ENCODE data around the gene MYDGF. TPM values are rescaled to one million over a fixed set of nuclear protein-coding genes. Genes with fewer than 3 reads are reported as not detected.
"Not testable (repeated sequence)": the region's sequence is repeated elsewhere in the genome, so short reads cannot be mapped to it uniquely, and the experiment has no call there.

Gene MYDGF
- 10 to 100 TPM; 26.3 to 36.6 TPM for total RNA-seq

DNA sequence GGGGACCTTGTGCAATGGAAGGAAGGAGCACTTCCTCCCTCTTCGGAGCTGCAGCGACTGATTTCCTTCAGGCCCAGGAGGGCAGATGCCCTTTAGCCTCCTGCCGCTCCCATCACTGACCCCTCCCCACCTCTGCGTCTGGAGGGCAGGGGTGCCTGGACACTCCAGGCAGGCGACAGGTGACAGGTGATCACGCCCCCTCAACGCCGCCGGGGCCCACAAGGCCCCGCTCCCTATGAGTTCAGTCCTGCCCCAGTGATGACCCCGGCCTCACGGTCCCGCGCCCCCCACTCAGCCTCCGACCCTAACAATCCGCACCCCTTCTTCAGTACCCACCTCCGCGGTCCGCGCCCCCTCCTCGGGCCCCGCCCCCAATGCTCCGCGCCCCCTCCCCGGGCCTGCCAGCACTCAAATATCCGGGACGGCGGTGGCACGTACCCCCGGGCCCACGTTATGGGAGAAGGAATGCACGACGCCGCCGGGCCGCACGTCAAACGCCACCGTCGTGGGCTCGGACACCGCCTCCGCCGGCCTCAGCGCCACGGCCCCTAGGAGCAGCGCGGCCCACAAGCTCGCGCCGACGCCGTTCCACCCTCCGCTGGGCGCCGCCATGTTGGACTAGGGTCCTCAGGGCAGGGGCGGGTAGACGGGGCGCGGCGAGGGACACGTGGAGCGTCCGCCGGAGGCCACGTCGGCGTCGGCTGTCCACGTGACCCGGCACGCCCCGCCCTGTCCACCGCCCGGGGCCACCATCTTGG, at the start of gene MYDGF:
MYDGF (minus strand) TSS at position 620 of the 758 bp plus-strand sequence; CDS start at position 612, 8 bp downstream.
- Histone ChIP-seq H3K27me3 (no peaks in the 10 kb centered on the region), H3K9me3 (no peaks in the 10 kb centered on the region), H3K36me3 (peaks cover 37% of the 10 kb centered on the region), H3K4me1 (peaks cover 0 to 25% of the 10 kb centered on the region in 2 donors), H3K27ac (peak within 1 kb of the TSS; percentile 80 to 84), H3K4me3 (peak within 1 kb of the TSS; percentile 99)
- TF ChIP-seq, protein P1, sequence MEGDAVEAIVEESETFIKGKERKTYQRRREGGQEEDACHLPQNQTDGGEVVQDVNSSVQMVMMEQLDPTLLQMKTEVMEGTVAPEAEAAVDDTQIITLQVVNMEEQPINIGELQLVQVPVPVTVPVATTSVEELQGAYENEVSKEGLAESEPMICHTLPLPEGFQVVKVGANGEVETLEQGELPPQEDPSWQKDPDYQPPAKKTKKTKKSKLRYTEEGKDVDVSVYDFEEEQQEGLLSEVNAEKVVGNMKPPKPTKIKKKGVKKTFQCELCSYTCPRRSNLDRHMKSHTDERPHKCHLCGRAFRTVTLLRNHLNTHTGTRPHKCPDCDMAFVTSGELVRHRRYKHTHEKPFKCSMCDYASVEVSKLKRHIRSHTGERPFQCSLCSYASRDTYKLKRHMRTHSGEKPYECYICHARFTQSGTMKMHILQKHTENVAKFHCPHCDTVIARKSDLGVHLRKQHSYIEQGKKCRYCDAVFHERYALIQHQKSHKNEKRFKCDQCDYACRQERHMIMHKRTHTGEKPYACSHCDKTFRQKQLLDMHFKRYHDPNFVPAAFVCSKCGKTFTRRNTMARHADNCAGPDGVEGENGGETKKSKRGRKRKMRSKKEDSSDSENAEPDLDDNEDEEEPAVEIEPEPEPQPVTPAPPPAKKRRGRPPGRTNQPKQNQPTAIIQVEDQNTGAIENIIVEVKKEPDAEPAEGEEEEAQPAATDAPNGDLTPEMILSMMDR (IDR thresholded peaks at IDR 0.05), result no peak
- DNase-seq (ENCODE audit: low spot score), result peak; percentile 91

GRCh38 chr19:4719499-4719866, 49.3 kb upstream of the MYDGF start:
- no peak for DNase-seq (ENCODE audit: low spot score)
- H3K4me1 ChIP-seq, result peaks cover 0 to 28% of the 10 kb centered on the region in 2 donors
- TF ChIP-seq, protein P1 (IDR thresholded peaks at IDR 0.05), result no peak
- H3K27ac ChIP-seq, result no peak overlapping the region
- no peaks in the 10 kb centered on the region for H3K27me3 ChIP-seq
- H3K36me3 ChIP-seq, result peaks cover 48% of the 10 kb centered on the region
- H3K4me3 ChIP-seq, result no peak overlapping the region
- no peaks in the 10 kb centered on the region for H3K9me3 ChIP-seq

DNA sequence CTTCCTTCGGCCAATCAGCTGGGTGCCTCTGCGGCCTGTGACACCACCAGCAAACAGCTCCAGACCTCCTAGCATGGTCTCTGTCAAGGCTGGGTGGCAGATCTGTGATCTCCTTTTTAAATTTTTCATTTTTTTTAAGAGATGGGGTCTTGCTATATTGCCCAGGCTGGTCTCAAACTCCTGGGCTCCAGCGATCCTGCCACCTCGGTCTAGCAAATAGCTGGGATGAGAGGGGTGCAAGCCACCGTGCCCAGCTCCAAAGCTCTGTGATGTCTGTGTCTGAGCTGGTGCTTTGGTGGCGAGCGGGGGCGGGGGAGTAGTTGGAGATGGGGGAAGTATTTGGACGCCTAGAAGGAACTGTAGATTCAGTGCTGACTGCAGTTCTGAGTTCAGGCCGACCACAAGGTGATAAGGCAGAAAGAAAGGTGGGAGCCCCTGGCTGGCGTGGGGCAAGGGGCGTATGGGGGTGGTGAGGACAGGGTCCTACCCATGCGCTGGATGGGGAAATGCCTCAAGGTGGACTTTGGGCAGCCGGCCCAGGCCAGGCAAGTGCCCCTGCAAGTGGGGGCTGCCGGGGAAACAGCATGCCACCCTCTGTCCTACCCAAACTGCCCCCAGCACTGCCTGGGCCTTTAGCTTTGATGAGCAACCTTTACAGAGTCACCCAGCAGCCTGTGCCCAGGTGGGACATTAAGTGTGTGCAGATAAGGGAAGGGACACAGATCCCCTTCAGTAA, 48.0 kb upstream of the MYDGF start:
- Histone ChIP-seq H3K27ac (no peak overlapping the region), H3K4me1 (peaks cover 0 to 38% of the 10 kb centered on the region in 2 donors), H3K4me3 (no peak overlapping the region), H3K36me3 (peaks cover 58% of the 10 kb centered on the region), H3K27me3 (no peaks in the 10 kb centered on the region), H3K9me3 (no peaks in the 10 kb centered on the region)
- DNase-seq (ENCODE audit: low spot score), result no peak
- TF ChIP-seq, protein P1 (IDR thresholded peaks at IDR 0.05), result no peak

- Histone ChIP-seq H3K4me3 (no peak overlapping the region), H3K9me3 (no peaks in the 10 kb centered on the region), H3K4me1 (peaks cover 0 to 36% of the 10 kb centered on the region in 2 donors), H3K27ac (no peak overlapping the region), H3K27me3 (no peaks in the 10 kb centered on the region), H3K36me3 (peaks cover 65% of the 10 kb centered on the region)
- DNase-seq (ENCODE audit: low spot score), result no peak
- TF ChIP-seq, protein P1 (IDR thresholded peaks at IDR 0.05), result no peak
Observed at GRCh38 chr19:4717191-4717965, 47.2 kb upstream of the MYDGF start.

GRCh38 chr19:4715529-4716221, 45.5 kb upstream of the MYDGF start:
- Histone ChIP-seq H3K36me3 (peaks cover 73% of the 10 kb centered on the region), H3K4me1 (peaks cover 0 to 27% of the 10 kb centered on the region in 2 donors), H3K27ac (peak overlapping the region in 1 of 2 donors; percentile 2), H3K27me3 (no peaks in the 10 kb centered on the region), H3K4me3 (no peak overlapping the region), H3K9me3 (no peaks in the 10 kb centered on the region)
- TF ChIP-seq, protein P1 (IDR thresholded peaks at IDR 0.05), result no peak
- peak; percentile 64 for DNase-seq (ENCODE audit: low spot score)

- H3K27me3 ChIP-seq; H3K9me3 ChIP-seq; H3K4me3 ChIP-seq; DNase-seq (ENCODE audit: low spot score): not testable (repeated sequence)
- peaks cover 72% of the 10 kb centered on the region for H3K36me3 ChIP-seq
- peaks cover 0 to 27% of the 10 kb centered on the region in 2 donors for H3K4me1 ChIP-seq
- peak overlapping the region in 1 of 2 donors; percentile 2 for H3K27ac ChIP-seq
Observed at GRCh38 chr19:4715178-4715528, 45.0 kb upstream of the MYDGF start.

Measured in right atrium auricular region (tissue), 2 donors.